Cardiac fibroblast (primary cell): ENCODE data around the gene CFAP99.

Experiments used
- DNase-seq, 2 donors: peaks; one replicate each; pipeline versions ENCODE4 v3.0.0 to v3.0.0-alpha.2; 2010; ENCODE audit warnings: low read depth in 2 of 2
- H3K4me3 ChIP-seq, 2 donors: replicated peaks in 1 of 2; 1 replicate in 1 of 2; 2 replicates in 1 of 2; pipeline ENCODE4 v1.5.1; 2011; ENCODE audit warnings: low read depth in 2 of 2, low read length in 2 of 2, mild to moderate bottlenecking in 2 of 2, moderate library complexity in 1 of 2
- CTCF ChIP-seq: IDR thresholded peaks from one replicate; pipeline ENCODE4 v1.5.1; 2011; ENCODE audit warnings: low read depth, mild to moderate bottlenecking, low read length, inconsistent platforms

CFAP99 gene

GRCh38 chr4:2457481-2458295 lies 38.9 kb downstream of the CFAP99 start:
- no peak for DNase-seq
- H3K4me3 ChIP-seq, result no peak overlapping the region
- no peak for TF ChIP-seq CTCF

GRCh38 chr4:2458546-2459491 lies 40.1 kb downstream of the CFAP99 start:
- TF ChIP-seq CTCF, result no peak
- H3K4me3 ChIP-seq, result no peak overlapping the region
- DNase-seq, result no peak

- H3K4me3 ChIP-seq, result no peak overlapping the region
- DNase-seq, result no peak
- TF ChIP-seq CTCF, result no peak
Measured at GRCh38 chr4:2459589-2460349, 41.0 kb downstream of the CFAP99 start.

- DNase-seq, result no peak
- no peak for TF ChIP-seq CTCF
- H3K4me3 ChIP-seq, result no peak overlapping the region
Measured at GRCh38 chr4:2461246-2461960, 42.6 kb downstream of the CFAP99 start.

GRCh38 chr4:2462218-2462991 lies 43.6 kb downstream of the CFAP99 start:
- peak; percentile 11 for TF ChIP-seq CTCF
- peak overlapping the region; percentile 32 to 38 for H3K4me3 ChIP-seq
- peak; percentile 67 to 77 for DNase-seq
